OCI-LY7 (cell line): ENCODE data around the gene COL3A1. TPM values are rescaled to one million over a fixed set of nuclear protein-coding genes. Genes with fewer than 3 reads are reported as not detected.

Experiments
- BruUV-seq: library from RNA; stranded (reverse); fragments of 400-500 nt; replicated peaks from 2 replicates; lab custom pipeline; 2021; lab: Mats Ljungman, UMichigan
- CTCF ChIA-PET: fragments of 300-600 bp; sonication (Branson Sonifier 250); formaldehyde crosslinking; loops from one replicate; lab custom pipeline; 2022; ENCODE audit warnings: antibody characterized with exemption; ENCODE audit not compliant: unreplicated experiment; lab: Charles Lee
- POLR2A ChIA-PET: fragments of 300-600 bp; sonication (Branson Sonifier 250); formaldehyde crosslinking; loops from one replicate; lab custom pipeline; 2022; ENCODE audit warnings: antibody characterized with exemption; lab: Charles Lee
- DNase-seq: peaks from one replicate; pipeline ENCODE4 v3.0.0-alpha.2; 2015; ENCODE audit warnings: low spot score
- H2AFZ ChIP-seq: fragments of 200-600 bp; sonication (generic), shearing (Covaris generic); 2 replicates; pipeline ENCODE4 v1.6.1; 2014; ENCODE audit warnings: mild to moderate bottlenecking, antibody characterized with exemption, low read length, moderate library complexity
- H3K27ac ChIP-seq: fragments of 200-600 bp; sonication (generic); 2 replicates; pipeline ENCODE4 v1.5.1; 2014; ENCODE audit warnings: mixed run types, low read depth, mild to moderate bottlenecking, moderate library complexity, low read length, inconsistent platforms; ENCODE audit not compliant: poor library complexity, severe bottlenecking
- H3K36me3 ChIP-seq: fragments of 200-600 bp; sonication (generic); 2 replicates; pipeline ENCODE4 v1.6.1; 2014; ENCODE audit warnings: mild to moderate bottlenecking, antibody characterized with exemption, low read length, moderate library complexity, mixed read lengths; ENCODE audit not compliant: insufficient read depth
- H3K4me1 ChIP-seq: fragments of 200-600 bp; sonication (generic); 2 replicates; pipeline ENCODE4 v1.5.1; 2014; ENCODE audit warnings: mild to moderate bottlenecking, low read length; ENCODE audit not compliant: insufficient read depth, poor library complexity, severe bottlenecking
- H3K4me2 ChIP-seq: fragments of 200-600 bp; sonication (generic); 2 replicates; pipeline ENCODE4 v1.6.1; 2014; ENCODE audit warnings: mild to moderate bottlenecking, low read length
- H3K4me3 ChIP-seq: fragments of 200-600 bp; sonication (generic); 2 replicates; pipeline ENCODE4 v1.5.1; 2014; ENCODE audit warnings: mild to moderate bottlenecking, low read depth, low read length; ENCODE audit not compliant: poor library complexity, severe bottlenecking
- H3K79me2 ChIP-seq: fragments of 200-600 bp; sonication (generic); 2 replicates; pipeline ENCODE4 v1.6.1; 2016; ENCODE audit warnings: low read depth, mild to moderate bottlenecking, low read length, moderate library complexity, mixed read lengths; ENCODE audit not compliant: insufficient read depth
- H3K9me2 ChIP-seq: fragments of 200-600 bp; sonication (generic); 2 replicates; pipeline ENCODE4 v1.6.1; 2016; ENCODE audit warnings: mild to moderate bottlenecking, low read length, mixed read lengths; ENCODE audit not compliant: insufficient read depth
- H3K9me3 ChIP-seq: fragments of 200-600 bp; sonication (generic); 2 replicates; pipeline ENCODE4 v1.6.1; 2014; ENCODE audit warnings: mild to moderate bottlenecking, mixed run types, low read length, mixed read lengths
- H4K20me1 ChIP-seq: fragments of 200-600 bp; sonication (generic); 2 replicates; pipeline ENCODE4 v1.6.1; 2014; ENCODE audit warnings: mild to moderate bottlenecking, antibody characterized with exemption, low read length, moderate library complexity, mixed read lengths; ENCODE audit not compliant: insufficient read depth
- CTCF ChIP-seq: fragments of 200-600 bp; sonication (generic); conservative IDR thresholded peaks from 2 replicates; pipeline ENCODE4 v1.5.1; 2014; ENCODE audit warnings: mild to moderate bottlenecking, antibody characterized with exemption, low read length, moderate library complexity, mixed read lengths
- EZH2phosphoT487 ChIP-seq: fragments of 200-600 bp; sonication (generic); IDR thresholded peaks from 2 replicates; pipeline ENCODE4 v1.6.1; 2018; ENCODE audit warnings: low read depth, borderline replicate concordance, mild to moderate bottlenecking, mixed run types, antibody characterized with exemption, low read length, moderate library complexity, mixed read lengths
- intact Hi-C: fragments of 100-400 bp; cut with micrococcal nuclease; formaldehyde crosslinking; loops from one replicate; pipeline ENCODE4 v1.10.0; 2022; ENCODE audit not compliant: unreplicated experiment
- total RNA-seq, 2 experiments: library from RNA; depleted of rRNA in 1 of 2; stranded (reverse); fragments of >200 nt in 1 of 2; shearing (Covaris generic) in 1 of 2; gene quantifications; 2 replicates each; pipeline ENCODE4 v1.2.3, GENCODE V29; 2014 to 2022

COL3A1 gene
- total RNA-seq, 2 experiments from 2014 or later, result not detected

DNA sequence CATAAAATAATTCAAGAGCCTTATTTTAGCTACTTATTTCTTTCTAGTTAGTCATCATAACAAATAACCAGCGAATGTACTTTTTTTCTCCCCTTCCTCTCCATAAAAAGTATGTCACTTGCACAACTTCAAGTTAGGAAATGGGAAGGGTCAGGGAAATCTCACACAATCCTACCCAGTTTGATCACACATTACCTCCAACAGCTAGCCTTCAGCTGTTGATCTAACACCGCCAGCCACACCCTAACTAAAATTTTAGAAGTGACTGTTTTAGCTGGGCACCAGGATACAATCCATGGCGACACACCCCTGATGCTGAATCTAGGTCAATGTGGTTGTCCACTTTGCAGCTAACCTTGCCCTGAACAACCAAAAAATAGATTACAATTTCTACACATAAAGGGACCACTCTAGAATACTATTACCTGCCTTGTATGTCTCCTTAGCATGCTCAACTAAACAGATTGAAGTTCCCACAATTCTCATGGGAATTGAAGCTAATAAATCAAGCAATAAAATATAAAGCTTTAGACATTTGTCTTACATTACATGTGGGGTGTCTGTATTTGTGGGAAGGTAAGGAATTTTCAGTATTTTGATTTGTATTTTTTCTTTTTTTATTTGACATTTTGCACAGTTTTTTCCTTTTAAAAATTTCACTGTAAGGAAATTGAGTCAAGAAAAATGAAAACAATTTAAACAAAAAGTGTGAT, 7.3 kb upstream of the COL3A1 start:
- Histone ChIP-seq H3K4me3 (no peak overlapping the region), H4K20me1 (no peaks in the 10 kb centered on the region)
- no TSS peak for BruUV-seq

DNA sequence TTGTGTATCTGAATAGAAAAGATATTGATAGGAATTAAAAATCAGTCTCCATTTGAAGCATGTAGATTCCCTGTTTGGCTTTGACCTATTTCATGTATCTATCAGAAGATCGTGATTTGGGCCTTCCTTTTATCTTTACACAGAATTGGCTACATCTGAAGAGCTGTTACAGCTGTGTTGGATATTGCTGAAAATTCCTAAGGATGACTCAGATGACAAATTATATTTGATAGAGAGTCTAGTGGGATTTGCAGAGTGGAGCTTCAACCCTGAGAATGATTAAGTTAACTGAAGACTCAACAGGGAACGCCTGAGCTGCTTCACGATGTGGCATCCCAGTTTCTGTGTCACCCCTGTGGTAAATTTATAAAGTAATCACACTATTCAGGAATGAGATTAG, 4.9 kb upstream of the COL3A1 start:
- no peaks in the 10 kb centered on the region for H3K9me3 ChIP-seq

More for the DNA sequence above, 7.3 kb upstream of the COL3A1 start:
- Histone ChIP-seq H3K4me2 (no peak overlapping the region), H2AFZ (no peak overlapping the region), H3K79me2 (no peaks in the 10 kb centered on the region), H3K36me3 (no peaks in the 10 kb centered on the region), H3K9me2 (no peaks in the 10 kb centered on the region), H3K27ac (no peak overlapping the region), H3K4me1 (no peaks in the 10 kb centered on the region), H3K9me3 (no peaks in the 10 kb centered on the region)
- ChIA-PET POLR2A (interaction anchor here (1.4 kb wide), 1 partner anchor 8 kb away, joined by 4 read pairs; no protein-coding TSS in a partner anchor), CTCF (no interaction called here)
- intact Hi-C loops, result no loop called here
- no peak for TF ChIP-seq CTCF
- TF ChIP-seq EZH2phosphoT487, result no peak
- no peak for DNase-seq

More for the DNA sequence above, 4.9 kb upstream of the COL3A1 start:
- POLR2A ChIA-PET, result interaction anchor here (1.3 to 1.6 kb wide), 2 partner anchors 9 to 13 kb away, joined by 3 to 4 read pairs; no protein-coding TSS in a partner anchor
- H3K9me2 ChIP-seq, result no peaks in the 10 kb centered on the region
- CTCF ChIA-PET, result no interaction called here
- no TSS peak for BruUV-seq
- no peak overlapping the region for H3K4me2 ChIP-seq
- H3K4me1 ChIP-seq, result no peaks in the 10 kb centered on the region
- no peak for DNase-seq
- no peak overlapping the region for H3K4me3 ChIP-seq
- no peaks in the 10 kb centered on the region for H3K36me3 ChIP-seq
- no peak overlapping the region for H3K27ac ChIP-seq
- no peaks in the 10 kb centered on the region for H3K79me2 ChIP-seq
- intact Hi-C loops, result no loop called here
- no peak overlapping the region for H2AFZ ChIP-seq
- no peaks in the 10 kb centered on the region for H4K20me1 ChIP-seq
- TF ChIP-seq EZH2phosphoT487 (no peak), CTCF (no peak)
